Measurements from ENCODE around the gene FBXL4. TPM values are rescaled to one million over a fixed set of nuclear protein-coding genes. Genes with fewer than 3 reads are reported as not detected.

The FBXL4 gene
- total and polyA plus RNA-seq, 2 donors (not counting 1 experiment from before 2014, with no cell fraction given) = 16.8 to 18.1 TPM

DNA sequence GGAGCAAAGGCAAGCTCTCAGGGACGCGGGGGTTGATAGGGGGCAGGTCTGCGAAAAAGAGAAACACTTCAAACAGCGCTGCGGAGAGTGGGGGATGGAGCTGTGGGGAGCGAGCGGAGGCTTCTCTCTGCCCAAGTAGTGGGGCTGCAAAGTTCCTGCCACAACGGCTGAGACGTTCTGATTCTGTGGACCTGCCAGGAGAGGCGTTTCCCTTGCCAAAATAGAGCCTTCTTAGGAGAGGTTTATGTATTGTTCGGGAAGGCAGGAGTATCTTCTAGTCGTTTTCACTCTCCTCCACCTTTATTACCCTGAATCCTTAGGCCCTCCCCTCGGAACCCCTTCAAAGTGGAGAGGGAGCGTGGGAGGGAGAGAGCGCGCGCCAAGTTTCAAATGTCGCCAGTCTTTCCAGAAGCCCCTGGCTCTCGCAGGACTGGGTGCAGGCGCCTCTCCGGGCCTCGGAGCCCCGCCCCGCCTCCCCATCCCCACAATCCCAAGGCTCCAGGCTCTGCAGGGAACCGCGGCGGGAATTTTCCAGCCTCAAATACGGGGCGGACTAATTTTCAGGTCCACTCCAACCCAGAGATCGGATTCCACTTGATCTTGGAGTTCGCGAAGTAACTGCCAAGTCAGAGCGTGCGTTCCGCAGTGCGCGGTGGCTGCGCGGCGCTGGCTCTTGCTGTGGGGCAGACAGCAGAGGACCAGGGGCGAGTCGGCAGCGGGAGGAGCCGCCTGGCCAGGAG, 123.4 kb downstream of the FBXL4 start:
- Histone ChIP-seq H3K4me3 (replicated peaks in 1 of 4; ENCODE audit: control extremely low read depth in 1 of 4, insufficient read depth in 1 of 4, low read depth in 3 of 4, low read length in 4 of 4) (no peak overlapping the region), H4K20me1 (ENCODE audit: control insufficient read depth, extremely low read depth, insufficient read depth, low read length) (no peaks in the 10 kb centered on the region), H3K27me3 (ENCODE audit: control insufficient read depth, insufficient read depth, low read length) (peaks cover 63% of the 10 kb centered on the region), H3K4me1 (ENCODE audit: control insufficient read depth, extremely low read depth, insufficient read depth, low read length) (no peaks in the 10 kb centered on the region), H3K36me3 (ENCODE audit: control insufficient read depth, insufficient read depth, low read length) (no peaks in the 10 kb centered on the region), H3K9me3 (ENCODE audit: control insufficient read depth, insufficient read depth, low read depth, low read length) (no peaks in the 10 kb centered on the region), H3K4me2 (ENCODE audit: extremely low read depth, insufficient read depth, low read length) (no peak overlapping the region), H2AFZ (ENCODE audit: low read length) (no peak overlapping the region), H3K27ac (ENCODE audit: insufficient read depth, low read length) (no peak overlapping the region), H3K9ac (ENCODE audit: insufficient read depth, low read length) (no peak overlapping the region), H3K79me2 (ENCODE audit: control insufficient read depth, insufficient read depth, low read length) (no peaks in the 10 kb centered on the region)
- peak; percentile 77 for TF ChIP-seq EZH2 (IDR thresholded peaks at IDR 0.05; ENCODE audit: low read length, missing control alignments)
- TF ChIP-seq, protein P1, sequence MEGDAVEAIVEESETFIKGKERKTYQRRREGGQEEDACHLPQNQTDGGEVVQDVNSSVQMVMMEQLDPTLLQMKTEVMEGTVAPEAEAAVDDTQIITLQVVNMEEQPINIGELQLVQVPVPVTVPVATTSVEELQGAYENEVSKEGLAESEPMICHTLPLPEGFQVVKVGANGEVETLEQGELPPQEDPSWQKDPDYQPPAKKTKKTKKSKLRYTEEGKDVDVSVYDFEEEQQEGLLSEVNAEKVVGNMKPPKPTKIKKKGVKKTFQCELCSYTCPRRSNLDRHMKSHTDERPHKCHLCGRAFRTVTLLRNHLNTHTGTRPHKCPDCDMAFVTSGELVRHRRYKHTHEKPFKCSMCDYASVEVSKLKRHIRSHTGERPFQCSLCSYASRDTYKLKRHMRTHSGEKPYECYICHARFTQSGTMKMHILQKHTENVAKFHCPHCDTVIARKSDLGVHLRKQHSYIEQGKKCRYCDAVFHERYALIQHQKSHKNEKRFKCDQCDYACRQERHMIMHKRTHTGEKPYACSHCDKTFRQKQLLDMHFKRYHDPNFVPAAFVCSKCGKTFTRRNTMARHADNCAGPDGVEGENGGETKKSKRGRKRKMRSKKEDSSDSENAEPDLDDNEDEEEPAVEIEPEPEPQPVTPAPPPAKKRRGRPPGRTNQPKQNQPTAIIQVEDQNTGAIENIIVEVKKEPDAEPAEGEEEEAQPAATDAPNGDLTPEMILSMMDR (conservative IDR thresholded peaks at IDR 0.05 in 1 of 2, IDR thresholded peaks at IDR 0.05 in 1 of 2; ENCODE audit: low read depth in 1 of 2, low read length in 2 of 2) = no peak
- DNase-seq (ENCODE audit: low read depth in 2 of 2) = peak in 1 of 2 donors; percentile 53

DNA sequence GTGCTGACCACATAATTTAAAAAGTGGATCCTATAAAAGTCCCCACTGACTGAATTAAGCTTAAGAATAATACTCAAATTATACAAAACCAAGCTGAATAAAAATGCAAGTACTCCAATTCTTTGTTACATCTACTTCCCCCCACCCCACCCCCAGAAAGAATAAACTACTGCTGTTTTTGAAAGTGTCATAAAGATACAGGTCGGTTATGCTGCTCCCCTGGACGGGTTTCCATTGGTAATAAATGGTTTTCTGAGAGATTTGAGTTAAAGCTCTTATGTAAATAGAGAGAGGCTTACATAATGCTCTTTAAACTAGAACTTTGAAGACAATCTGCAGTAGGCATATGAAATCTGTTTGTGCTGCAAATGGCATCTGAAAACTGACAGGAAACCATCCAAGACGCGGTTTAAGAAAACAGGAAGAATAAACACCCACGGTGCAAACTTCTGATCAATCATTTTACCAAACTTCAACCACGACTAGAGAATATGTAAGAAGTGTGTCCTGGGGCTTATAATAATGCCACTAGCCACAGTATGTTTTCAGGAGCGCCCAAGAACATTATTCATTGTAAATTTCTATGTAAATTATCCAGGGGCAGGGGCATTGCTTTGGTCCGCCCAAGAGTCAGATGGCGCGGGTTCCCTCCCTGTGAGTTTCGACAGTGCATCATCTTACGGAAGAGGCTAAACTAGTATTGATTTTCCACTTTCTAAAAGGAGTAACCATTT, 124.2 kb downstream of the FBXL4 start:
- H3K4me1 ChIP-seq (ENCODE audit: control insufficient read depth, extremely low read depth, insufficient read depth, low read length) = no peaks in the 10 kb centered on the region
- H3K9me3 ChIP-seq (ENCODE audit: control insufficient read depth, insufficient read depth, low read depth, low read length) = no peaks in the 10 kb centered on the region
- peaks cover 57% of the 10 kb centered on the region for H3K27me3 ChIP-seq (ENCODE audit: control insufficient read depth, insufficient read depth, low read length)
- H3K4me3 ChIP-seq (replicated peaks in 1 of 4; ENCODE audit: control extremely low read depth in 1 of 4, insufficient read depth in 1 of 4, low read depth in 3 of 4, low read length in 4 of 4) = no peak overlapping the region
- H3K79me2 ChIP-seq (ENCODE audit: control insufficient read depth, insufficient read depth, low read length) = no peaks in the 10 kb centered on the region
- H3K4me2 ChIP-seq (ENCODE audit: extremely low read depth, insufficient read depth, low read length) = no peak overlapping the region
- no peak overlapping the region for H3K27ac ChIP-seq (ENCODE audit: insufficient read depth, low read length)
- no peaks in the 10 kb centered on the region for H4K20me1 ChIP-seq (ENCODE audit: control insufficient read depth, extremely low read depth, insufficient read depth, low read length)
- TF ChIP-seq, protein P1 (conservative IDR thresholded peaks at IDR 0.05 in 1 of 2, IDR thresholded peaks at IDR 0.05 in 1 of 2; ENCODE audit: low read depth in 1 of 2, low read length in 2 of 2) = no peak
- no peak for TF ChIP-seq EZH2 (IDR thresholded peaks at IDR 0.05; ENCODE audit: low read length, missing control alignments)
- no peak overlapping the region for H2AFZ ChIP-seq (ENCODE audit: low read length)
- peak in 1 of 2 donors; percentile 19 for DNase-seq (ENCODE audit: low read depth in 2 of 2)
- no peaks in the 10 kb centered on the region for H3K36me3 ChIP-seq (ENCODE audit: control insufficient read depth, insufficient read depth, low read length)
- no peak overlapping the region for H3K9ac ChIP-seq (ENCODE audit: insufficient read depth, low read length)

DNA sequence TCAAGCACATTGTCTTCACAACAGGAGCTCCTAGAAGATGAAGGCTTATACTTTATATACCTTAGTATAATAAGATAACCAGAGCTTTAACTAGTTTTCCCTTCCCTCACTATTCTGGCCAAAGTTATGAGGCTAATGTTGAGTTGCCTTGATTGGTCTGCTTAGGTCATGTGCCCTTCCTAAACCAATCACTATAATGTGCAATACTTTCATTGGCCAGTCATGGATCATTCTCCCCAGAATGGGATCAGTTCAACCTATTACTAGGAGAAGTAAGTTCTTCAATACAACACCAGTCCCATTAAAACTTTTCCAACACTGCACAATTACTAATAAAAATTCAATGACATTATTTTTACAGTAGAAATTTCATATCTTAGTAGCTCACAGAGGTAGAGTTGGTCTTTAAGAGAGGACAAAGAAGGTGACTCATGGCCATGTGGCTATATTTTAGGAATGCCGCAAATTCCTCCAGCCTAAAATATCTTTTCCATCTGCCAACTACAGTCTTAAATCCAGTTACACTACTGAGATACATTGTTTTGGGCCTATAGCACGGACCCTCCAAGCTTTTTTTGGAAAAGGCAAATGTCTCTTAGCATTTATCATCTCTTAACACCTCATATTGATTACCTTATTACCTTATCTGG, 125.9 kb downstream of the FBXL4 start:
- H3K27ac ChIP-seq (ENCODE audit: insufficient read depth, low read length) = no peak overlapping the region
- H3K27me3 ChIP-seq (ENCODE audit: control insufficient read depth, insufficient read depth, low read length) = peaks cover 40% of the 10 kb centered on the region
- DNase-seq (ENCODE audit: low read depth in 2 of 2) = peak in 1 of 2 donors; percentile 75

More for the DNA sequence above, 125.9 kb downstream of the FBXL4 start:
- Histone ChIP-seq H3K4me3 (replicated peaks in 1 of 4; ENCODE audit: control extremely low read depth in 1 of 4, insufficient read depth in 1 of 4, low read depth in 3 of 4, low read length in 4 of 4) (no peak overlapping the region), H3K4me1 (ENCODE audit: control insufficient read depth, extremely low read depth, insufficient read depth, low read length) (no peaks in the 10 kb centered on the region), H4K20me1 (ENCODE audit: control insufficient read depth, extremely low read depth, insufficient read depth, low read length) (no peaks in the 10 kb centered on the region), H2AFZ (ENCODE audit: low read length) (no peak overlapping the region), H3K79me2 (ENCODE audit: control insufficient read depth, insufficient read depth, low read length) (no peaks in the 10 kb centered on the region), H3K9me3 (ENCODE audit: control insufficient read depth, insufficient read depth, low read depth, low read length) (no peaks in the 10 kb centered on the region), H3K9ac (ENCODE audit: insufficient read depth, low read length) (no peak overlapping the region), H3K4me2 (ENCODE audit: extremely low read depth, insufficient read depth, low read length) (no peak overlapping the region), H3K36me3 (ENCODE audit: control insufficient read depth, insufficient read depth, low read length) (no peaks in the 10 kb centered on the region)
- TF ChIP-seq, protein P1 (conservative IDR thresholded peaks at IDR 0.05 in 1 of 2, IDR thresholded peaks at IDR 0.05 in 1 of 2; ENCODE audit: low read depth in 1 of 2, low read length in 2 of 2) = no peak
- TF ChIP-seq EZH2 (IDR thresholded peaks at IDR 0.05; ENCODE audit: low read length, missing control alignments) = no peak
